Fibroblast of upper back skin (primary cell): Measurements from ENCODE around the gene PIGU.
"Not testable (repeated sequence)": the region's sequence is repeated elsewhere in the genome, so short reads cannot be mapped to it uniquely, and the experiment has no call there.

Experiments used
- DNase-seq: peaks from one replicate; pipeline ENCODE4 v3.0.0-alpha.2; 2013

Gene PIGU

GRCh38 chr20:34676642-34677373 is at the start of gene PIGU:
Gene PIGU (minus strand): TSS chr20:34677092. CDS start chr20:34677085, 7 bp downstream.
- DNase-seq = peak; percentile 89

GRCh38 chr20:34724172-34724571 is 47.3 kb upstream of the PIGU start:
- DNase-seq = no peak

GRCh38 chr20:34722560-34722959 is 45.7 kb upstream of the PIGU start:
- DNase-seq = not testable (repeated sequence)

- DNase-seq = no peak
These were observed 43.4 kb upstream of the PIGU start for GRCh38 chr20:34720266-34720665.

GRCh38 chr20:34719242-34720017 is 42.5 kb upstream of the PIGU start:
- not testable (repeated sequence) for DNase-seq

GRCh38 chr20:34717230-34718095 is 40.6 kb upstream of the PIGU start:
- no peak for DNase-seq

GRCh38 chr20:34716921-34717229 is 40.0 kb upstream of the PIGU start:
- DNase-seq = no peak

GRCh38 chr20:34715384-34715783 is 38.5 kb upstream of the PIGU start:
- no peak for DNase-seq

GRCh38 chr20:34713944-34714515 is 37.1 kb upstream of the PIGU start:
- DNase-seq = not testable (repeated sequence)

GRCh38 chr20:34713194-34713943 is 36.5 kb upstream of the PIGU start:
- DNase-seq = peak; percentile 98

- no peak for DNase-seq
These were observed 35.8 kb upstream of the PIGU start for GRCh38 chr20:34712525-34713192.

- no peak for DNase-seq
These were observed 35.0 kb upstream of the PIGU start for GRCh38 chr20:34711813-34712430.

GRCh38 chr20:34710861-34711574 is 34.1 kb upstream of the PIGU start:
- no peak for DNase-seq

GRCh38 chr20:34710568-34710839 is 33.6 kb upstream of the PIGU start:
- DNase-seq = no peak

- peak; percentile 61 for DNase-seq
These were observed 33.1 kb upstream of the PIGU start for GRCh38 chr20:34709831-34710567.

- DNase-seq = peak; percentile 63
These were observed 32.3 kb upstream of the PIGU start for GRCh38 chr20:34709044-34709830.

- DNase-seq = peak; percentile 16
These were observed 31.7 kb upstream of the PIGU start for GRCh38 chr20:34708621-34709043.

GRCh38 chr20:34706912-34707784 is 30.3 kb upstream of the PIGU start:
- DNase-seq = no peak
